HG03045 (cell line): Measurements from ENCODE around the gene SLC10A7.

Source experiments
- ATAC-seq: cut with Tn5 transposase; IDR thresholded peaks from one replicate; pipeline ENCODE4 v1.9.1; 2021; ENCODE audit warnings: mild to moderate bottlenecking, moderate library complexity; ENCODE audit not compliant: unreplicated experiment

The SLC10A7 gene

DNA sequence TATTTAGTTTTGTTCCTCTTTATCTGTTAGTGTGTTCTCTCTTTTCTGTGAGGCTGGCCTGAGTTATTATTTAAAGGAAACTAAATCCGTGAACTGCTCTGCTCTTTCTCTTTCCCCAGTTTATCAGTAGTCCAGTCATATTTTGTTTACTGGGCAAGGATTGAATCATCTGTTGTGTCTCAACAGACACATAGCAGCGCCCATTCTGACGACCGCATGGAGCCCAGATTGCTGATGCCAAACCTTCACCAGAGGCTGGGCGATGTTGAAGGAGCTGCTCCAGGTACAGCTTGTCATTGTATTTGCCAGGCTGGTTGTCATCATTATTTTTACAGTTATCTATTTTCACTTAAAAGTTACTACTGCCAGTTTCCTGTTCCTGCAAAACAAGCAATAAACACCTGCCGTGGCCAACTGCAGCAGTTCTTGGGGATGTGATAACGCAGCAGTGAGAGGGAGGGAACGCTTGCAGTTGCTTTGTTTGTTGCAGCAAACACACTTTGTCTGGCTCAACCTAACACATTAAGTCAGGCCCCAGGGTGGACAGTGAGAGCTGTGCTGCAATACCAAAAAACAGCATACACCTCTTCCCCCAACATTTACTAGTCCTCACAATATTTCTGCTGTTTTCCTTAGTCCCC is 297.3 kb downstream of the SLC10A7 start:
- no peak for ATAC-seq

DNA sequence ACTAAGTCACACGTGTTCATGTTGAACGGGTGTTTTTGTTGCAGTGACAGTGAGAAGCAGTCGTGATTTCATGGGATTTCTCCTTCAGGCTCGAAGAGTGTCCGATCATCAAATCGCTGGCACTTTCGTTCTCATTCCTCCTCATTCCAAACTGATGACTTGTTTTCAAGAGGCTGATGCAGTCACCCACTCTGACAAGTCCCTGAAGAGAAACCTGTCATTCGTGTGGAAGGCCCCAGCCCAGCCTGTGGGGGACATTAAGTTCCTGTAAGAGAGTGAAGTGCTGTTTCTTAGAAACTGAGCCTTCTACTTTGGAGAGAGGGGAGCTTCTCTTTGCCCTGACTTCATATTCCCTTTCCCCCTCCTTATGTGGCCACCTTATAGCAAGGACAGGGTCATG is 299.4 kb downstream of the SLC10A7 start:
- ATAC-seq, result no peak

DNA sequence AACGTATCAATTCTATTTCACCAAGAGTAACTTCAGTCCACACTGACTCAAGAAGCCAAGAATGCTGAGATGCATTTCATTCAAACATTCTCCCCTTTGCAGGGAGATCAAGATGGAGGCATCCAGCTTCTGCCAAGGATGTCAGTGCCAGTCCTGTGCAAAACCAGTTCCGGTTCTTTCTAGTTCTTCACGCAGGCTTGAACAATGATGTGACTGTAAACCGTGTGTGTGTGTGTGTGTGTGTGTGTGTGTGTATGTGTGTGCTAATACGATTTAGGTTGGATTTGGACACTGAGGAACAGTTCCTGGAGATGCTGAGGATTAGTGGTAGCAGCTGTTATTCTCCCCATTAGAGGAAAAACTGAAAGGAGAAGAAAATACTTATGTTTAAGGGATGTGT is 307.5 kb downstream of the SLC10A7 start, which contains the start of gene REELD1:
Gene REELD1 (plus strand): TSS at position 301 of the 400 bp plus-strand sequence. CDS start 2,415 bp downstream, outside the sequence.
- no peak for ATAC-seq

DNA sequence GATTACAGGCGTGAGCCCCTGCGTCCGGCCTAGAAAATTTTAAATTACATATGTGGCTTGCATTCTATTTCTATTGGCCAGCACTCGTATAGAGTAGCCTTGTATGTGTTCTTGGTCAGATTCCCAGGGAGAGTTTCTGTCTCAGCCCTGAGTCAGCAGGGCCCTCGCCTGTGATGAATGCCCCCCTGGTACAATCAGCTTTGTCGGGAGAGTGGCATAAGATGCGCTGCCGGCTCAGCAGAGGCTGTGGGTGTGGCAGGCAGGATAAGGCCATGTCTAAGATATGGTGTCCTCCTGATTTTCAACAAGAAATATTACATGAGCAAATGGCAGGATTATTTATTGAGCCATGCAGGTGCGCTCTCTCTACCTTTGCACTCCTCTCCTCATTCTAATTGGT is 309.0 kb downstream of the SLC10A7 start:
- ATAC-seq, result no peak

DNA sequence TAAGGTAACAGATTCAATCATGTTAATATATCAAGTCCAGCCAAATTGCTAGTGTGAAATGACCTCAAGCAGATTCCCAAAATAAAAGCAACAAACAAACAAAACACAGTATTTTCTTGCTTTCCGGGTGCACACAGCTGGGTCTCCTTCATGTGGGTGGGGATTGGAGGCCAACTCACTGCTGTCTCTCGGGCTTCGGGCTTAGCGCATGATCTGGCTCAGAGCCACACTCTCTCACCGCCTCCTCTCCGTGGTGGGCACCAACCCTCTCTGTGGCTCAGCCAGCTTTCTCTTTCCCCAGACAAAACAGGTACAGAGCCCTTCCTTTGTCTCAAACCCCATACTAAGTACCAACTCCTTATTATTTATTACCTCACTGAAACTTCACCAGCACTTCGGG is 310.3 kb downstream of the SLC10A7 start:
- ATAC-seq, result no peak

DNA sequence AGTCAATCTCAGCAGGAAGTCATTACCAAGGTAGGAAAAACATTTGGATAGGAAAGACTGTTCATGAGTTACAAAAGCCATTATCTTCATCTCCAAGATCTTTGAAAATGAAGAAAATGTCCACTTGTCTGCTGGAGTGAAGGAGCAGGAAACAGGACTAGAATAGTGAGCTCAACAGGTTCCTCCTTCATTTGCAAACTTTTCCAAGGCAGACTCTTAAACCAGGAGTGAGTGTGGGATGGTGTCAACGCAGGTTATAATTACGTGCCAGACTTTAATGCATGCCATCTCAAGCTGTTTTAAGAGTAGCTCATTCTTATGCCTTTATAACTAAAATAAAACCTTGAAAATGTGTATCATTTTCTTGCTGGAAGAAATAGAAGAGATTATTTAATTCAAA is 310.9 kb downstream of the SLC10A7 start:
- ATAC-seq, result no peak

DNA sequence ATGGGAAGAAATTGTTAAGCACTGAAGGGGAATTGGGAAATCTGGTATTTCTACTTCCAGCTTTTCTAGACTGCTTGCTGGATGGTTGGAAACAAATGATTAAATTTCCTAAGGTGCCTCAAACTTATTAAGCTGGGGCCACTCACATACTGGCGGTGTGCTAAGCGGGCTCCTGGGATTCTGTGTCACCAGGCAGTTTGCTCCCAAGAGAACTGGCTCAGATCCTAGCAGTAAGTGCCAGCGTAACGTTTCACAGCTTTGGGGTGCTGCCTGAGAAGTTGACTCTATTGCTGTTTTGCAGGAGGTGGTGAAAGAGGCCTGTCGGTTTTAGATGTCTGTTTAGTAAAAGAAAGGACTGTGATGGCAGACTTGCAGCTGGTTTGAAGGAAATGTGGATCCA is 314.3 kb downstream of the SLC10A7 start:
- ATAC-seq, result no peak
